ENCODE data around the gene DESI2. TPM values are rescaled to one million over a fixed set of nuclear protein-coding genes. Genes with fewer than 3 reads are reported as not detected.

DESI2 gene
- total RNA-seq, 2 experiments from 2014 or later = 40.6 to 57.5 TPM

- BruUV-seq (replicated peaks) = no TSS peak
- CTCF ChIA-PET (ENCODE audit: unreplicated experiment) = no interaction called here
Observed at GRCh38 chr1:244674446-244674845, 21.5 kb downstream of the DESI2 start.

DNA sequence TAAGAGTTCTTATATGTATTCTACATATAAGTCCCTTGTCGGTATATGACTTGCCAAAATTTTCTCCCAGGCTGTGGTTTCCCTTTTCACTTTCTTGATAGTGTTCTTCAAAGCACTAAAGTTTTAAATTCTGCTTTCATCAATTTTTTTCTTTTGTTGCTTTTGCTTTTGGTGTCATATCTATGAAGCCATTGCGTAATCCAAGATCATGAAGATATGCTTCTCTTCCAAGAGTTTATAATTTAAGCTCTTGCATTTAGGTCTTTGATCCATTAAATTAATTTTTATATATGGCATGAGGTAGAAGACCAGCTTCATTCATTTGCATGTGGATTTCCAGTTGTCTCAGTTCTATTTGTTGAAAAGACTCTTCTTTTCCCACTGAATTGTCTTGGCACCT is 22.2 kb downstream of the DESI2 start:
- TF ChIP-seq EZH2phosphoT487 (IDR thresholded peaks at IDR 0.05; ENCODE audit: borderline replicate concordance, low read depth, low read length) = no peak
- TF ChIP-seq, protein P1, sequence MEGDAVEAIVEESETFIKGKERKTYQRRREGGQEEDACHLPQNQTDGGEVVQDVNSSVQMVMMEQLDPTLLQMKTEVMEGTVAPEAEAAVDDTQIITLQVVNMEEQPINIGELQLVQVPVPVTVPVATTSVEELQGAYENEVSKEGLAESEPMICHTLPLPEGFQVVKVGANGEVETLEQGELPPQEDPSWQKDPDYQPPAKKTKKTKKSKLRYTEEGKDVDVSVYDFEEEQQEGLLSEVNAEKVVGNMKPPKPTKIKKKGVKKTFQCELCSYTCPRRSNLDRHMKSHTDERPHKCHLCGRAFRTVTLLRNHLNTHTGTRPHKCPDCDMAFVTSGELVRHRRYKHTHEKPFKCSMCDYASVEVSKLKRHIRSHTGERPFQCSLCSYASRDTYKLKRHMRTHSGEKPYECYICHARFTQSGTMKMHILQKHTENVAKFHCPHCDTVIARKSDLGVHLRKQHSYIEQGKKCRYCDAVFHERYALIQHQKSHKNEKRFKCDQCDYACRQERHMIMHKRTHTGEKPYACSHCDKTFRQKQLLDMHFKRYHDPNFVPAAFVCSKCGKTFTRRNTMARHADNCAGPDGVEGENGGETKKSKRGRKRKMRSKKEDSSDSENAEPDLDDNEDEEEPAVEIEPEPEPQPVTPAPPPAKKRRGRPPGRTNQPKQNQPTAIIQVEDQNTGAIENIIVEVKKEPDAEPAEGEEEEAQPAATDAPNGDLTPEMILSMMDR (conservative IDR thresholded peaks at IDR 0.05; ENCODE audit: low read length) = no peak
- Histone ChIP-seq H3K4me2 (ENCODE audit: low read length) (no peak overlapping the region), H3K4me1 (ENCODE audit: insufficient read depth, low read length, poor library complexity, severe bottlenecking) (peaks cover 6% of the 10 kb centered on the region), H3K36me3 (ENCODE audit: insufficient read depth, low read length) (peaks cover 55% of the 10 kb centered on the region), H3K27ac (ENCODE audit: low read depth, low read length, poor library complexity, severe bottlenecking) (no peak overlapping the region), H3K79me2 (ENCODE audit: insufficient read depth, low read depth, low read length) (peaks cover 81% of the 10 kb centered on the region), H3K9me2 (ENCODE audit: insufficient read depth, low read length) (no peaks in the 10 kb centered on the region), H3K4me3 (ENCODE audit: low read depth, low read length, poor library complexity, severe bottlenecking) (no peak overlapping the region), H4K20me1 (ENCODE audit: insufficient read depth, low read length) (no peaks in the 10 kb centered on the region), H2AFZ (ENCODE audit: low read length) (no peak overlapping the region), H3K9me3 (ENCODE audit: low read length) (no peaks in the 10 kb centered on the region)
- ChIA-PET POLR2A (interaction anchor here (0.5 to 0.6 kb wide), 2 partner anchors 22 to 44 kb away, joined by 3 read pairs; no protein-coding TSS in a partner anchor), CTCF (ENCODE audit: unreplicated experiment) (no interaction called here)
- BruUV-seq (replicated peaks) = no TSS peak
- no peak for DNase-seq (ENCODE audit: low spot score)
- intact Hi-C loops (cut with micrococcal nuclease; ENCODE audit: unreplicated experiment) = no loop called here

More at GRCh38 chr1:244674446-244674845, 21.5 kb downstream of the DESI2 start:
- TF ChIP-seq, protein P1 (conservative IDR thresholded peaks at IDR 0.05; ENCODE audit: low read length) = no peak
- no peak for TF ChIP-seq EZH2phosphoT487 (IDR thresholded peaks at IDR 0.05; ENCODE audit: borderline replicate concordance, low read depth, low read length)
- peaks cover 85% of the 10 kb centered on the region for H3K79me2 ChIP-seq (ENCODE audit: insufficient read depth, low read depth, low read length)
- no peak overlapping the region for H3K4me2 ChIP-seq (ENCODE audit: low read length)
- peaks cover 53% of the 10 kb centered on the region for H3K36me3 ChIP-seq (ENCODE audit: insufficient read depth, low read length)
- H3K9me3 ChIP-seq (ENCODE audit: low read length) = no peaks in the 10 kb centered on the region
- H3K27ac ChIP-seq (ENCODE audit: low read depth, low read length, poor library complexity, severe bottlenecking) = no peak overlapping the region
- H3K4me1 ChIP-seq (ENCODE audit: insufficient read depth, low read length, poor library complexity, severe bottlenecking) = peaks cover 6% of the 10 kb centered on the region
- H3K9me2 ChIP-seq (ENCODE audit: insufficient read depth, low read length) = no peaks in the 10 kb centered on the region
- no peak overlapping the region for H2AFZ ChIP-seq (ENCODE audit: low read length)
- no peaks in the 10 kb centered on the region for H4K20me1 ChIP-seq (ENCODE audit: insufficient read depth, low read length)
- POLR2A ChIA-PET = interaction anchor here (0.7 to 1.1 kb wide), 4 partner anchors 35 to 297 kb away, joined by 3 to 7 read pairs (median 4); no protein-coding TSS in a partner anchor
- DNase-seq (ENCODE audit: low spot score) = no peak
- intact Hi-C loops (cut with micrococcal nuclease; ENCODE audit: unreplicated experiment) = no loop called here
- H3K4me3 ChIP-seq (ENCODE audit: low read depth, low read length, poor library complexity, severe bottlenecking) = no peak overlapping the region

DNA sequence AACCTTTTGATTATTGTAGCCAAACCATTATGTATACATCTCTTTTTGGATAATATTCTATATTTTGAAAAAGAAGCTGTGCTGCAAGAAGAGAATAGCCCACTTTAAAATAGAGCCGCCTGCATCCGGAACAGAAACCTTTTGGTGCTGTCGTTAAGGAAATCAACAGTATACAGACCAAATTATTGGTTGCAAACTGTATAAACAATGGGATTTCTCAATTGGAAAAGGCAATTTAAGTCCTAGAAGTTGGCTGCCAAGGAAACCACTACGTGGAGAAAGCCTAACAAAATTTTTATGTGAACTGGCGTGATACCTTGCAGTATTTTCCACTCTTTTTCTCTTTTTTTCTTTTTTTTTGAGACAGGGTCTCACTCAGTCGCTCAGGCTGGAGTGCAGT is 25.8 kb downstream of the DESI2 start:
- POLR2A ChIA-PET = interaction anchor here (0.5 kb wide), 1 partner anchor 79 kb away, joined by 3 read pairs; no protein-coding TSS in a partner anchor
- no peaks in the 10 kb centered on the region for H3K9me2 ChIP-seq (ENCODE audit: insufficient read depth, low read length)
- peaks cover 6% of the 10 kb centered on the region for H3K4me1 ChIP-seq (ENCODE audit: insufficient read depth, low read length, poor library complexity, severe bottlenecking)
- DNase-seq (ENCODE audit: low spot score) = no peak
- H3K36me3 ChIP-seq (ENCODE audit: insufficient read depth, low read length) = peaks cover 61% of the 10 kb centered on the region
- no TSS peak for BruUV-seq (replicated peaks)
- intact Hi-C loops (cut with micrococcal nuclease; ENCODE audit: unreplicated experiment) = no loop called here
- H3K79me2 ChIP-seq (ENCODE audit: insufficient read depth, low read depth, low read length) = peaks cover 60% of the 10 kb centered on the region
- CTCF ChIA-PET (ENCODE audit: unreplicated experiment) = no interaction called here
- TF ChIP-seq, protein P1 (conservative IDR thresholded peaks at IDR 0.05; ENCODE audit: low read length) = no peak
- TF ChIP-seq EZH2phosphoT487 (IDR thresholded peaks at IDR 0.05; ENCODE audit: borderline replicate concordance, low read depth, low read length) = no peak
- no peak overlapping the region for H3K4me2 ChIP-seq (ENCODE audit: low read length)
- H3K27ac ChIP-seq (ENCODE audit: low read depth, low read length, poor library complexity, severe bottlenecking) = no peak overlapping the region
- no peaks in the 10 kb centered on the region for H3K9me3 ChIP-seq (ENCODE audit: low read length)
- H2AFZ ChIP-seq (ENCODE audit: low read length) = no peak overlapping the region
- H3K4me3 ChIP-seq (ENCODE audit: low read depth, low read length, poor library complexity, severe bottlenecking) = no peak overlapping the region
- no peaks in the 10 kb centered on the region for H4K20me1 ChIP-seq (ENCODE audit: insufficient read depth, low read length)
